DMS114 treated with DMSO at 0.1 percent for 48 hours (cell line): Measurements from ENCODE around the gene MRPL55.
A peak's percentile ranks its signal among the peaks of the same experiment; 100 is the strongest.
"Not testable (repeated sequence)": the region's sequence is repeated elsewhere in the genome, so short reads cannot be mapped to it uniquely, and the experiment has no call there.

Experiments used
- DNase-seq: peaks from one replicate; lab custom pipeline; 2025; ENCODE audit not compliant: unreplicated experiment; lab: John Stamatoyannopoulos, UW

The MRPL55 gene

GRCh38 chr1:228123505-228123904 lies 14.4 kb upstream of the MRPL55 start:
- no peak for DNase-seq

DNA sequence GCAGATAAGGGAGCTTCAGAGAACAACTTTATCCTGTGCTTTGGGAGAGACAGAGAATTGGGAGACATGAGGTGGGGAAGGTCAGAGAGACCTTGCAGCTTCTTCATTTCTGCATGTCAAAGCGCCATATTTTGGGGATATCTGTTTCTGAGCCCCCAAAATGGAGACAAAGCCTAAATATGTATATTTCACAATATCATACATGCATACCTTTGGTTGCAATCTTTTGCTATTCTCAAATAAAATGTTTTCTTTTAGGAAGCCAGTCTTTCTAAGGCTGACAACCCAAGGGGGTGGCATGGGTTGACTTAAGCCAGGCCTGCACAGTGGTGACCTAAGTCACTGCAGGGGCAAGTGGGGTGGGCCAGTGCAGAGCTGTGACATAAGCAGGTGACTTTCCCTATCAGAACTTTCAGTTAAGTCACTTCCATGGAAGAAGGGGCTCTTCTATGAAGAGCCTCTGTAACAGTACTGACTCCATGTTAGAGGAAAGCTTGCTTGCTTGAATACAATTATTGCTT lies 13.9 kb upstream of the MRPL55 start:
- no peak for DNase-seq

DNA sequence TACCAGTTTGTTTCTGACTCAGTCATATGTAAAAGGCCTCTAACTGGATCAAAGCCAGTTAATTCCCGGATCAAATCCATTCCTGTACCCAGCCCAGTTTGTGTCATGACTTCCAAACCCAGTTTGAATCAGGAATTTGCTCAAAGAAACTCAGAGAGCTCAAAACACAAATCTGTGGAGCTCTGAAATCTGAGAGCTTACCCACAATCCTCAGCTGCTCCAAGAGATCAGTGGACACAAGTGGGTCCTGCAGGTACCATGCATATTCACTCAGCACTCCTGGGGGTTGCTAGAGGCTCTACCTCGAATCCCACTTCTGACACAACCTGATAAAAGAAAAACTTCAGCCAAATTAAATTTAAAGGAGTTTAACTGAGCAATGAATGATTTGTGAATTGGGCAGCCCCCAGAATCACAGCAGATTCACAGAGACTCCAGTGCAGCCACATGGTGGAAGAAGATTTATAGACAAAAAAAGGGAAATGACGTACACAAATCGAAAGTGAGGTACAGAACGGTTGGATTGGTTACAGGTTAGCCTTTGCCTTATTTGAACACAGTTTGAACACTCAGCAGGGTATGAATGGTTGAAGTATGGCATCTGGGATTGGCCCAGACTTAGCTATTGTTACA lies 11.9 kb upstream of the MRPL55 start:
- no peak for DNase-seq

DNA sequence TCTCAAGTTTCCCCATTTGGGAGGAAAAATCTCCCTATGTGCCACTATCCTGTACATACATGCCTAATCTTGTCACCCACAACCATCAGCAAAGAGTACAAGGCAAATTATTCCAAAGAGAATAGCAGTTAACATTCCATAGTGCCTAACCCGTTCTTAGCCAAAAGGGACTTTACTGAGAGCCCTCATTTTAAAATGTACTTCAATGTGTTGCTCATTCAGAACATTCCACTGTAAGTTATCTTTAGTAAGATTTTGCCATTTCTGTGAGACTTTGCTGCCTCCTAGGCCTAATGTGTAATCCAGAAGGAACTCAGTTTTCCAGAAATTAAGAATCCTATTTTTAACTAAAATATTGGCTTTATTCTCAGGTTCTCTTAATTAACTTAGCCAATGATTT lies 11.3 kb upstream of the MRPL55 start:
- DNase-seq, result no peak

DNA sequence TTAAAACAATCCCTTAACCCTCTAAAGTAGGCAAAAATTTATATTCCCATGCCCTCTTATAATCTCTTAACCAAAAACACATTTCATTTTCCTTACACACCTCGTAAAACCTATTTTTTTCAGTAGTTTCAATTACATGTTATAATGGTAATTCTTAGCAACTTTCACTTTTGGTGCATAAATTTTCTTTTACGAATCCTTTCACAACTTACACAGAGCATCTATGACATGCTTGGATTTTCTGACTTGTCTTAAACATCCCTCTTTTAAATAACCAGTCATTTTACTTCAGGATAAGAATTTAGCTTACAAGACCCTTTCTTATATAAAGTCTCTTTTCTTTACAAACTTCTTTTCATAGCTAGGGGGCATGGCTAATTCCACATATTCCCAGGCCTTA lies 8.9 kb upstream of the MRPL55 start:
- DNase-seq, result peak; percentile 12

- DNase-seq, result no peak
Measured at GRCh38 chr1:228117335-228117734, 8.2 kb upstream of the MRPL55 start.

- DNase-seq, result no peak
Measured at GRCh38 chr1:228114827-228115226, 5.7 kb upstream of the MRPL55 start.

GRCh38 chr1:228112617-228113016 lies 3.5 kb upstream of the MRPL55 start:
- DNase-seq, result no peak

DNA sequence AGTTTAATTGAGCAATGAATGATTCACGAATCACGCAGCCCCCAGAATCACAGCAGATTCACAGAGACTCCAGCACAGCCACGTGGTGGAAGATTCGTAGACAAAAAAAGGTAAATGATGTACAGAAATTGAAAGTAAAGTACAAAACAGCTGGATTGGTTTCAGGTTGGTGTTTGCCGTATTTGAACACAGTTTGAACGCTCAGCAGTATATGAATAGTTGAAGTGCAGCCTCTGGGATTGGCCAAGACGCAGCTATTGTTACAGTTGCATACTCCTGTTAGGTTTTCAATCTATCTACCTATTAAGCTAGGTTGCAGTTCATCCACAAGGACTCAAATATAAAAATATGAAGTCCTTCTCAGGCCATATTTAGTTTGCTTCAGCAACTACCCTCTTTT lies 3.1 kb upstream of the MRPL55 start:
- no peak for DNase-seq

- DNase-seq, result not testable (repeated sequence)
Measured at GRCh38 chr1:228111315-228111714, 2.2 kb upstream of the MRPL55 start.

- DNase-seq, result no peak
Measured at GRCh38 chr1:228110556-228110955, 1.5 kb upstream of the MRPL55 start.

- DNase-seq, result no peak
Measured at GRCh38 chr1:228109962-228110488, 926 bp upstream of the MRPL55 start.

GRCh38 chr1:228108742-228109072 lies 392 bp downstream of the MRPL55 start:
- DNase-seq, result no peak

DNA sequence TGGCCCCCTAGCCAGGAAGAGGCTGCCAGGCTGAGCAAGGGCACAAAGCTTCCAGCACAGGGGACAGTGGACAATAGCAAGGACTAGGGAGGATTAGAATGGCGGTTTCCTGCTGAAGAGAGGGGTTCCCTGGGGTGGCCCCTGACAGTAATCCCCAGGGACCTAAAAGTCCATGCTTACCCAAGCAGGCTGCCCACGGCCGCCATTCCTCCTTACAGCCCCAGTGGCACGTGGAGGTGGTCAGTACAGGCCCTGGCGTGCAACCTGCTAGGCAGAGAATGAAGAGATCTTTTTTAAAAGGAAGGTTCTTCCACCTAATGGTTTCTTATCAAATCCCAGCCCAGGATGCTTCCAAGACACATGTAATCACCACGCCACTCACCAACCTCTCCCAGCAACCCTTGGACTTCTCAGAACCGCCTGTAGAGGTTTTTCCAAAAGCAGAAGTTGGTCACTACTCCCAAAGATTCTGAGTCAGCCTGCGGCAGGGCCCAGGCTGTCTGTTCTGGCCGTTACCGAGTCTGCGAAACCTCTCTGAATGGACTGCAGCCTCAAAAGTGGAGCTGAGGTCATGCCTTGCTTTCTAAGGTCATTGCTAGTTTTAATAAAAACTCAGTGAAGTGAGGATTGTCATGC lies 926 bp downstream of the MRPL55 start:
- DNase-seq, result no peak

- DNase-seq, result no peak
Measured at GRCh38 chr1:228107636-228108035, 1.5 kb downstream of the MRPL55 start.

DNA sequence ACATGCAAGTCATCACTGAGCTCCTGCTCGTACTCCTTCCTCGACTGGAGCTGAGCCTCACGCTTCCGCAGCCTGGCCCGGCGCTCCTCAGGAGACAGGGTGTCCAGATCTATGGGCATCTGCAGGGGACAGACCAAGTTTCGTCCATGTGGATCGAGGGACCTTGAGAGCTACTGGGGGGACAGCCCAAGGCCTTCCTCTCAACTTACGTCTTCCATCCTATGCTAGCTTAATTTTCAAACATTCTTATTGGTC lies 2.4 kb downstream of the MRPL55 start:
- DNase-seq, result no peak

GRCh38 chr1:228105996-228106799 lies 2.9 kb downstream of the MRPL55 start:
- DNase-seq, result no peak

GRCh38 chr1:228105270-228105995 lies 3.7 kb downstream of the MRPL55 start:
- no peak for DNase-seq

DNA sequence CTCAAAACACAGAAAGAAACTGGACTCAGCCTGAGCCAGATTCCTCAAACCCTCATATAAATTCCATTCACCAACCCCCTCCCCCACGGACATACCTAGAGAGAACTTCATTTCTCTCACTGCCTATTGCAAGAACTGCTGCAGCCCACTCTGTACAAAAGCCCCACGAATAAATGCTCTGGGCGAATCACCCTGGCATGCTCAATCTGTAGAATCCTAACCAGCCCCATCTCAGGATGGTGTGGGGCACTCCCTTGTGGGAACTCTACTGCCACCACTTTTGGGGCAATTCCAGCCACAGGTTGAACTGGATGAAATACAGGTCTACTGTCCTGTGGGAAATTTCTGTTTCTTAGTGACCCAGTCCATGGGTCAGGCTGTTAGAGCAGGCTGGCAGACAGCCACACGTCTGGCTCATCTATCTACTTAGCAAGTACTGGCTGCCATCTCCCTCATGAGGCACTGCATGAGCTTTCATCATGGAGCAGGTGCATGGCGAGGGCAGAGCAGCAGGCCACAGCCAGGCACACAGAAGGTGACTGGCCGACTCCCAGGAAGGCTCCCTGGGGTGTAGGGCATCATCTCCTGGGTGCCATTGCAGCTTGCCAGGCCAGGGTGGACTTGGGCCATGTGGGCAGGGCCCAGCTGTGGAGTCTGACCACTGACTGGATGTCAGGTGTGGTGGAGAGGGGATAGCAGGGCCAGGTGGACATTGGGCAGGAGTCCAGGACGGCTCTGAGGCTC lies 4.4 kb downstream of the MRPL55 start:
- no peak for DNase-seq

DNA sequence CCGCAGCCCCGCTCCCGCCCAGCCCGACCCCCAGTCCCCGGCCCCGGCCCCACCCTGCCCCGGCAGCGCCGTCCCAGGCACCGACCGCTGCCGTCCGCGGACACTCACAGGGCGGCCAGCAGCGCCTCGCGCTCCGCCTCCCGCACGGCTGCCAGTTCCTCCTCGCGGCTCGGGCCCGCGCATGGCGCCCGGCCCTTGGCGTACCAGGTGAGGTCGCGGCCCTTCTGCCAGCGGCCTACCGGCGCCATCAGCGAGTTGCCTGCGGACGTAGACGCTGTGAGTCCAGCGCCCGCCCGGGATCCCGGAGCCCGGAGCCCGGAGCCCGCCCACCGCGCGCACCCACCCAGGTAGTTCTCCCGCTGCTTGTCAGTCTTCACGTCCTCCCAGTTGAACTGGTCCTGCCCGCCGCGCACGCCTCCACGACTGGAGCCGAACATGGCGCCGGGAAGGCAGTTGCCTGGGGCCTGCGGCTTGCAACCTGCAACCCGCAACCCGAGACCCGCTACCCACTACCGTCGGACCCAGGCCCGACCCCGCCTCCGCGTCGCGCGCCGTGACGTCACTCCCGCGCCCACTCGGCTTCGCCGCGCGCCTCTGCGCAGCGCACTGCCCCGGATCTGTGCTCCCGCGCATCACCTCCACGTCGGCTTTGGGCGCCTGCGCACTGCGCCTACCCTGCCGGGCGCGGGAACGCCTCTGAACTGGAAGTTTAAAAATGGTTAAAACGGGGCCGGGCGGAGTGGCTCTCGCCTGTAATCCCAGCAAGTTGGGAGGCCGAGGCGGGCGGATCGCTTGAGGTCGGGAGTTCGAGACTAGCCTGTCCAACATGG lies 6.1 kb downstream of the MRPL55 start, which contains the start of gene C1orf35:
C1orf35 (minus strand) TSS at position 535 of the 830 bp plus-strand sequence; CDS start at position 437, 98 bp downstream.
- peak; percentile 86 for DNase-seq
